Measurements from ENCODE around the gene SLC49A4.
A peak's percentile ranks its signal among the peaks of the same experiment; 100 is the strongest.

Gene SLC49A4

GRCh38 chr3:122789585-122790273 lies 5.1 kb upstream of the SLC49A4 start:
- TF ChIP-seq, protein P1, sequence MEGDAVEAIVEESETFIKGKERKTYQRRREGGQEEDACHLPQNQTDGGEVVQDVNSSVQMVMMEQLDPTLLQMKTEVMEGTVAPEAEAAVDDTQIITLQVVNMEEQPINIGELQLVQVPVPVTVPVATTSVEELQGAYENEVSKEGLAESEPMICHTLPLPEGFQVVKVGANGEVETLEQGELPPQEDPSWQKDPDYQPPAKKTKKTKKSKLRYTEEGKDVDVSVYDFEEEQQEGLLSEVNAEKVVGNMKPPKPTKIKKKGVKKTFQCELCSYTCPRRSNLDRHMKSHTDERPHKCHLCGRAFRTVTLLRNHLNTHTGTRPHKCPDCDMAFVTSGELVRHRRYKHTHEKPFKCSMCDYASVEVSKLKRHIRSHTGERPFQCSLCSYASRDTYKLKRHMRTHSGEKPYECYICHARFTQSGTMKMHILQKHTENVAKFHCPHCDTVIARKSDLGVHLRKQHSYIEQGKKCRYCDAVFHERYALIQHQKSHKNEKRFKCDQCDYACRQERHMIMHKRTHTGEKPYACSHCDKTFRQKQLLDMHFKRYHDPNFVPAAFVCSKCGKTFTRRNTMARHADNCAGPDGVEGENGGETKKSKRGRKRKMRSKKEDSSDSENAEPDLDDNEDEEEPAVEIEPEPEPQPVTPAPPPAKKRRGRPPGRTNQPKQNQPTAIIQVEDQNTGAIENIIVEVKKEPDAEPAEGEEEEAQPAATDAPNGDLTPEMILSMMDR (conservative IDR thresholded peaks at IDR 0.05; ENCODE audit: low read length), result no peak
- no peak for TF ChIP-seq EZH2phosphoT487 (IDR thresholded peaks at IDR 0.05; ENCODE audit: borderline replicate concordance)

GRCh38 chr3:122793568-122794416 lies 1.1 kb upstream of the SLC49A4 start, which contains the start of gene HSPBAP1:
HSPBAP1 (minus strand) TSS chr3:122793831; CDS start chr3:122793680, 151 bp downstream.
- Histone ChIP-seq H3K4me1 (ENCODE audit: insufficient read depth, low read length, poor library complexity, severe bottlenecking) (peaks cover 78% of the 10 kb centered on the region), H3K79me2 (ENCODE audit: insufficient read depth, low read length) (peaks cover 70% of the 10 kb centered on the region), H3K9ac (ENCODE audit: low read depth, low read length, poor library complexity, severe bottlenecking) (peak within 1 kb of the TSS; percentile 76), H3K9me3 (ENCODE audit: insufficient read depth, low read depth, low read length) (no peaks in the 10 kb centered on the region), H3K36me3 (ENCODE audit: insufficient read depth, low read length) (no peaks in the 10 kb centered on the region), H3K4me3 (ENCODE audit: low read length, poor library complexity, severe bottlenecking) (peak within 1 kb of the TSS; percentile 80), H3F3A (ENCODE audit: low read depth) (no peaks in the 10 kb centered on the region), H3K9me2 (replicated peaks; ENCODE audit: low read depth, low read length) (no peaks in the 10 kb centered on the region), H3K4me2 (ENCODE audit: low read depth, low read length, poor library complexity, severe bottlenecking) (peak within 1 kb of the TSS; percentile 93), H2AFZ (ENCODE audit: low read length) (peak within 1 kb of the TSS; percentile 96), H4K20me1 (ENCODE audit: insufficient read depth, low read length, poor library complexity, severe bottlenecking) (peaks cover 4% of the 10 kb centered on the region), H3K27me3 (ENCODE audit: insufficient read depth, low read length, poor library complexity, severe bottlenecking) (no peaks in the 10 kb centered on the region)
- TF ChIP-seq, protein P1 (conservative IDR thresholded peaks at IDR 0.05; ENCODE audit: low read length), result no peak
- TF ChIP-seq EZH2phosphoT487 (IDR thresholded peaks at IDR 0.05; ENCODE audit: borderline replicate concordance), result no peak

More at GRCh38 chr3:122789585-122790273, 5.1 kb upstream of the SLC49A4 start:
- H3K36me3 ChIP-seq (ENCODE audit: insufficient read depth, low read length), result no peaks in the 10 kb centered on the region
- peaks cover 4% of the 10 kb centered on the region; the same call in 1 of the 2 replicates for H3F3A ChIP-seq (ENCODE audit: low read depth)
- H3K79me2 ChIP-seq (ENCODE audit: insufficient read depth, low read length), result peaks cover 66% of the 10 kb centered on the region
- peak overlapping the region; percentile 93 for H3K4me2 ChIP-seq (ENCODE audit: low read depth, low read length, poor library complexity, severe bottlenecking)
- H3K9ac ChIP-seq (ENCODE audit: low read depth, low read length, poor library complexity, severe bottlenecking), result peak overlapping the region; percentile 13
- no peaks in the 10 kb centered on the region for H3K27me3 ChIP-seq (ENCODE audit: insufficient read depth, low read length, poor library complexity, severe bottlenecking)
- H4K20me1 ChIP-seq (ENCODE audit: insufficient read depth, low read length, poor library complexity, severe bottlenecking), result no peaks in the 10 kb centered on the region
- no peaks in the 10 kb centered on the region for H3K9me2 ChIP-seq (replicated peaks; ENCODE audit: low read depth, low read length)
- H3K4me1 ChIP-seq (ENCODE audit: insufficient read depth, low read length, poor library complexity, severe bottlenecking), result peaks cover 89% of the 10 kb centered on the region
- H3K4me3 ChIP-seq (ENCODE audit: low read length, poor library complexity, severe bottlenecking), result peak overlapping the region; percentile 80
- no peaks in the 10 kb centered on the region for H3K9me3 ChIP-seq (ENCODE audit: insufficient read depth, low read depth, low read length)
- H2AFZ ChIP-seq (ENCODE audit: low read length), result no peak overlapping the region

- Histone ChIP-seq H3K4me2 (ENCODE audit: low read depth, low read length, poor library complexity, severe bottlenecking) (peak overlapping the region; percentile 93), H3K79me2 (ENCODE audit: insufficient read depth, low read length) (peaks cover 69% of the 10 kb centered on the region), H3F3A (ENCODE audit: low read depth) (no peaks in the 10 kb centered on the region), H3K27me3 (ENCODE audit: insufficient read depth, low read length, poor library complexity, severe bottlenecking) (no peaks in the 10 kb centered on the region), H3K9me2 (replicated peaks; ENCODE audit: low read depth, low read length) (no peaks in the 10 kb centered on the region), H3K36me3 (ENCODE audit: insufficient read depth, low read length) (no peaks in the 10 kb centered on the region), H3K9ac (ENCODE audit: low read depth, low read length, poor library complexity, severe bottlenecking) (peak overlapping the region; percentile 76), H3K9me3 (ENCODE audit: insufficient read depth, low read depth, low read length) (no peaks in the 10 kb centered on the region), H4K20me1 (ENCODE audit: insufficient read depth, low read length, poor library complexity, severe bottlenecking) (peaks cover 4% of the 10 kb centered on the region), H3K4me3 (ENCODE audit: low read length, poor library complexity, severe bottlenecking) (peak overlapping the region; percentile 80), H3K4me1 (ENCODE audit: insufficient read depth, low read length, poor library complexity, severe bottlenecking) (peaks cover 77% of the 10 kb centered on the region), H2AFZ (ENCODE audit: low read length) (peak overlapping the region; percentile 96)
- TF ChIP-seq, protein P1 (conservative IDR thresholded peaks at IDR 0.05; ENCODE audit: low read length), result no peak
- no peak for TF ChIP-seq EZH2phosphoT487 (IDR thresholded peaks at IDR 0.05; ENCODE audit: borderline replicate concordance)
Measured at GRCh38 chr3:122794483-122794778, 438 bp upstream of the SLC49A4 start.
